Activated T-cell treated with anti-CD3 and anti-CD28 coated beads, Interleukin-2, amount 50 U/mL, for 4 hours (primary cell): ENCODE data around the gene SGMS2. TPM values are rescaled to one million over a fixed set of nuclear protein-coding genes. Genes with fewer than 3 reads are reported as not detected.
A peak's percentile ranks its signal among the peaks of the same experiment; 100 is the strongest.

Experiments
- ATAC-seq, 2 donors: fragments of 200-7000 bp; cut with Tn5 transposase; one replicate each; pipeline ENCODE4 v1.10.0; 2021
- DNase-seq: peaks from one replicate; pipeline ENCODE4 v3.0.0-alpha.2; 2020
- H3K27me3 Mint-ChIP-seq: one replicate; pipeline ENCODE4 v1.8.0; 2021; ENCODE audit warnings: low read depth, mixed read lengths
- H3K36me3 Mint-ChIP-seq: one replicate; pipeline ENCODE4 v1.8.0; 2022; ENCODE audit warnings: mixed read lengths; ENCODE audit not compliant: insufficient read depth
- H3K4me1 Mint-ChIP-seq: one replicate; pipeline ENCODE4 v1.8.0; 2021; ENCODE audit warnings: low read depth, mixed read lengths
- H3K4me3 Mint-ChIP-seq: one replicate; pipeline ENCODE4 v1.8.0; 2021; ENCODE audit warnings: mild to moderate bottlenecking, moderate library complexity, mixed read lengths
- H3K9me3 Mint-ChIP-seq: one replicate; pipeline ENCODE4 v1.8.0; 2021; ENCODE audit warnings: mixed read lengths
- total RNA-seq, 3 donors: library from RNA; stranded (reverse); gene quantifications; one replicate each; pipeline ENCODE4 v1.2.1, GENCODE V29; 2021

Gene SGMS2
- under 1 TPM; 0.08 to 0.54 (median 0.43) TPM for total RNA-seq

DNA sequence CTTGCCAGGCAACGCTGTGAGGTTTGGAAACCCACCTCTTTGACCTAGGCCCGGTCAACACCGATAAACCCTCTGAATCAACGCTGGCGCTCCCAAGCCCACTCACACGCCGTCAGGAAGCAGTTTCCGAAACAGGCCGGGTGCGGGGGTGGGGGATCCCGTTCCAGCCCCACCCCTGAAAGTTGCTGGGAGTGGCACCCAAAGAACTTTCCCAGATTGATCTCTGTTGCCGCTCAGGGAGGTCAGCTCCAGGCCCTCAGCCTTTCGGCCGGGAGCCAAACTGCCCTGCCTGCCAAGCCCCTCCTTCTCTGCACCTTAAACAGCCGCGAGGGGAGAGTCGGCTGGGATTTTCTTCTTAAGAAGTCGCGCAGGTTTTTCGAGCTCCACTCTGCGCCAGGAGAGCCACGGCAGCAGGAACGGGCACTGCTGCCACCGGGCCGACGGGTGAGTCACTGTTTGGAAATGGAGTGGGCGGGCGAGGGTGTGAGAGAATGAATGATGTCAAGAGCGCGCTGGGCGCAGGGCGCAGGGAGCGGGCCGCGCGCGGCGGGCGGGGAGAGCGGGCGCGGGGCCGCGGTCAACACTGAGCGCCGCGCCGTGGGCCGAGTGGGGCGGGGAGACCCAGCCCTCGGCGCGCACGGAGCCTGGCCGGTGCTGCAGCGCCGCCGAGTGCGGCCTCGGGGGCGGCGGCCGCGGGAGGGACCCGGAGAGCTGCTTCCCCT lies at the start of gene SGMS2:
Gene SGMS2, plus strand, starts transcription at position 583 of the 722 bp plus-strand sequence. CDS start 70,622 bp downstream, outside the sequence.
- ATAC-seq: peak; percentile 79 to 80
- H3K27me3 Mint-ChIP-seq: peaks cover 48% of the 10 kb centered on the region
- H3K36me3 Mint-ChIP-seq: no peaks in the 10 kb centered on the region
- peak; percentile 55 for DNase-seq
- peak within 1 kb of the TSS; percentile 81 for H3K4me3 Mint-ChIP-seq
- H3K9me3 Mint-ChIP-seq: no peaks in the 10 kb centered on the region
- H3K4me1 Mint-ChIP-seq: peaks cover 10% of the 10 kb centered on the region

DNA sequence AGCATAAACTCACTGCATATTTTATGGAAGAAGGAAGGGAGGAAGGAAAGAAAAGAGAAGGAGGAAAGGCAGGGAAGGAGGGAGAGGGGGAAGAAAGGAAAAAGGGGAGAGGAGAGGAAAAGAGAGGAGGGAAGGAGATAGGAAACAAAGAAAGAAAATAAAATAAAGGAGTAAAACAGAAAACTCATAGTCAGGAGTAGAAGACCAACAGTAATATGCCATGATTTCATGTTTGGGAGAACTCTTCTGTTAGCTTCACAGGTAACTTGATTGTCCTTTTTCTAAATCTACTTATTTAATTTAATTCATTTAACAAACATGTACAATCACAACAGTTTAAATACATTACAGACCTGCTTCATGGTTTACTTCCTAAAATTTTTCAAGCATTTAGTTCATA lies 46.8 kb upstream of the SGMS2 start:
- peaks cover 19% of the 10 kb centered on the region for H3K27me3 Mint-ChIP-seq
- DNase-seq (no peak), ATAC-seq (no peak)
- no peaks in the 10 kb centered on the region for H3K36me3 Mint-ChIP-seq
- peaks cover 5% of the 10 kb centered on the region for H3K9me3 Mint-ChIP-seq
- H3K4me1 Mint-ChIP-seq: no peaks in the 10 kb centered on the region
- H3K4me3 Mint-ChIP-seq: no peak overlapping the region

GRCh38 chr4:107778784-107779530 lies 45.8 kb upstream of the SGMS2 start:
- no peaks in the 10 kb centered on the region for H3K4me1 Mint-ChIP-seq
- no peak overlapping the region for H3K4me3 Mint-ChIP-seq
- peaks cover 18% of the 10 kb centered on the region for H3K27me3 Mint-ChIP-seq
- peaks cover 5% of the 10 kb centered on the region for H3K9me3 Mint-ChIP-seq
- no peaks in the 10 kb centered on the region for H3K36me3 Mint-ChIP-seq
- ATAC-seq (no peak), DNase-seq (no peak)

DNA sequence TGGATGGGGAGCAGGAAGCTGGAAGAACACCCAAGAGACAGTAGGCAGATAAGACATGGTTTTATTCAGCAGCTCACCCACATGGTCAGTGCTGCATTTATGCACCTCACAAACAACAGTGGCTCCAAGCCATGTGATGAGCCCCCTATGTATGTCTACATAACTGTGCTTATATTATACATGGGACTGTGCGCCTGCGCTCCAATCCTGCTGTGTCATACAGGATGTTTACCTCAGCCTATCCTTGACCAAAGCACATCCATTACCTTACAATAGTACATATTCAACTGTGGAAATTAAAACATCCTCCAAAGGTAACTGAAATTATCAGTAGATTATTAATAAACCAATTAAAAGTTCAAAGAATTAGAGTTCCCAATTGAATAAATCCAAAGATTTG lies 44.1 kb upstream of the SGMS2 start:
- no peak for ATAC-seq
- no peak overlapping the region for H3K4me3 Mint-ChIP-seq
- H3K4me1 Mint-ChIP-seq: no peaks in the 10 kb centered on the region
- no peaks in the 10 kb centered on the region for H3K36me3 Mint-ChIP-seq
- no peak for DNase-seq
- H3K9me3 Mint-ChIP-seq: peaks cover 5% of the 10 kb centered on the region
- H3K27me3 Mint-ChIP-seq: peaks cover 17% of the 10 kb centered on the region

- no peak for ATAC-seq
- no peaks in the 10 kb centered on the region for H3K36me3 Mint-ChIP-seq
Observed at GRCh38 chr4:107791902-107792301, 32.8 kb upstream of the SGMS2 start.

GRCh38 chr4:107792711-107793110 lies 32.0 kb upstream of the SGMS2 start:
- H3K36me3 Mint-ChIP-seq: no peaks in the 10 kb centered on the region
- DNase-seq (no peak), ATAC-seq (no peak)
- H3K27me3 Mint-ChIP-seq: peaks cover 14% of the 10 kb centered on the region
- H3K9me3 Mint-ChIP-seq: no peaks in the 10 kb centered on the region
- H3K4me3 Mint-ChIP-seq: no peak overlapping the region
- H3K4me1 Mint-ChIP-seq: no peaks in the 10 kb centered on the region

More at GRCh38 chr4:107791902-107792301, 32.8 kb upstream of the SGMS2 start:
- H3K4me1 Mint-ChIP-seq: no peaks in the 10 kb centered on the region
- no peak for DNase-seq
- H3K4me3 Mint-ChIP-seq: no peak overlapping the region
- peaks cover 5% of the 10 kb centered on the region for H3K9me3 Mint-ChIP-seq
- H3K27me3 Mint-ChIP-seq: peaks cover 14% of the 10 kb centered on the region

GRCh38 chr4:107793996-107794395 lies 30.7 kb upstream of the SGMS2 start:
- Mint-ChIP-seq H3K36me3 (no peaks in the 10 kb centered on the region), H3K27me3 (peaks cover 14% of the 10 kb centered on the region), H3K4me3 (no peak overlapping the region), H3K9me3 (no peaks in the 10 kb centered on the region), H3K4me1 (no peaks in the 10 kb centered on the region)
- DNase-seq (no peak), ATAC-seq (no peak)

DNA sequence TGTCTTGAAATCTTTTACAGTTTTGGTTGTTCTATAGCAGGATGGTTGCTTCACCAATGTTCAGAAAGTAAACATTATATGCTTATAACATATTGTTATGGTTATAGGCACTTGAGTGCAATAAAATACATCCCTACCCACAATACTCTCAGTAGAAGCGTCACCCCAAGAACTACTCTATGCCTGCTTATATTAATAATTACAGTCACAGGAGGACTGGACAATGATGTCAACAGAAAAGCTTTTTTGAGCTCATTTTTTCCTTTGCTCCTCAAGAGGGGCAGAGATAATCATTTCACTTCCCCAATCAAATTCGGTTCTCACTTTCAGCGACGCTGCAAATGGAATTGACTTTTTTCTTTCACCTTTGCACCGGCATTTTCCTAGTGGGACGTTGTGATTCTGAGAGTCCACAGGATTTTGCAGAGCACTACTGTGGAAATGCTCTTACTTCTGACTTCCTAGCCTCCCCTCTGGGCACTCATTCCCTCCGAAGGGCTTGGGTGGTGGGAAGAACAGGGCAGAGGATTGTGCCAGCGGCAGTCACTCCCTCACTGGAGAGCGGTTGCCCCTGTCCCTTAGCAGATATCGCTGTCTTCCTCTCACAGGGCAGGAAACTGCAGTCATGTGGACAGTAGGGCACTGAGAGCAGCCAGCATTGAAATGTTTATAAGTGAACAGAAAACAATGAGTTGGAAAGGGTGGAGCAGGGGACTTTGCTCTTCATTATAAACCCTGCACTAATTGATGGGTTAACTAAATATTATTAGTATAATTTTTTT lies 24.9 kb upstream of the SGMS2 start:
- Mint-ChIP-seq H3K36me3 (no peaks in the 10 kb centered on the region), H3K4me3 (no peak overlapping the region), H3K4me1 (no peaks in the 10 kb centered on the region), H3K9me3 (no peaks in the 10 kb centered on the region), H3K27me3 (peaks cover 22% of the 10 kb centered on the region)
- DNase-seq (no peak), ATAC-seq (no peak)

DNA sequence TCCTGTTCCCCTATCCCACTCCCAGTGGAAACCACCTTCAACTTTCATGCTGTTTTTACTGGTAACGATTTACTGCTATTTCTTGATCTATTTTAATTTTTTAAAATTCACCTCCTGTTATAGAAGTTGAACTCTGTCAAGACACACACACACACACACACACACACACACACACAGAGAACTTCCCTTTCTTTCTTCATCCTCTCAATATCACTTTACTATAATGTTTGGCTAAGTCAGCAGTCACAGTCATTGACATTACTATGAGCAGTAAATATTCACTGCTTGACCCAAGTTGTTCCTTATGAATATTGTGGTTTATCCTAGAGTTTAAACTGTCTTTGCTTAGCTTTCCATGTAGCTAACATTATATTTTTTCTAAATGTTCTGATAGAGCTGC lies 24.0 kb upstream of the SGMS2 start:
- ATAC-seq (no peak), DNase-seq (no peak)
- Mint-ChIP-seq H3K9me3 (no peaks in the 10 kb centered on the region), H3K36me3 (no peaks in the 10 kb centered on the region), H3K4me1 (no peaks in the 10 kb centered on the region), H3K4me3 (no peak overlapping the region), H3K27me3 (peaks cover 18% of the 10 kb centered on the region)

GRCh38 chr4:107801766-107802211 lies 22.9 kb upstream of the SGMS2 start:
- Mint-ChIP-seq H3K9me3 (no peaks in the 10 kb centered on the region), H3K27me3 (peaks cover 19% of the 10 kb centered on the region)
- ATAC-seq: no peak

GRCh38 chr4:107804956-107805355 lies 19.8 kb upstream of the SGMS2 start:
- Mint-ChIP-seq H3K36me3 (no peaks in the 10 kb centered on the region), H3K4me1 (no peaks in the 10 kb centered on the region), H3K27me3 (peaks cover 25% of the 10 kb centered on the region), H3K9me3 (no peaks in the 10 kb centered on the region), H3K4me3 (no peak overlapping the region)
- ATAC-seq: no peak
- no peak for DNase-seq

More at GRCh38 chr4:107801766-107802211, 22.9 kb upstream of the SGMS2 start:
- H3K4me3 Mint-ChIP-seq: no peak overlapping the region
- H3K4me1 Mint-ChIP-seq: no peaks in the 10 kb centered on the region
- no peaks in the 10 kb centered on the region for H3K36me3 Mint-ChIP-seq
- DNase-seq: no peak

DNA sequence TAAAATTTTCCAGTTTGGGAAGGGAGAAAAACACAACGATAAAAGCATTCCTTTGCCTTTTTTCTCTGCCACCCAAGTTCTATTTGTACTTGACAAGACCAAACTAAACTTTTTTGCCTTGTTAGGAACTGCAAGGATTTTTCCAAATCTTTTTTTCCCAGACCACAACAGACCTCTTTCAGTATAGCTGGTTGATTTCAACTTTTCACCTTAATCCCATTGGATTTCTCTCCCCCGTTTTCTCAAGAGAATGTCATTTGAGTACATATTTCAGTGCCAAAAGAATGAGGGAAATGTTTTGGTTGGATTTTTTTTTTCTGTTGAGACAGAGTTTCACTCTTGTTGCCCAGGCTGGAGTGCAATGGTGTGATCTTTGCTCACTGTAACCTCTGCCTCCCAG lies 18.5 kb upstream of the SGMS2 start:
- Mint-ChIP-seq H3K4me1 (no peaks in the 10 kb centered on the region), H3K36me3 (no peaks in the 10 kb centered on the region), H3K27me3 (peaks cover 22% of the 10 kb centered on the region), H3K4me3 (no peak overlapping the region), H3K9me3 (no peaks in the 10 kb centered on the region)
- no peak for DNase-seq
- no peak for ATAC-seq

GRCh38 chr4:107808572-107808971 lies 16.2 kb upstream of the SGMS2 start:
- no peaks in the 10 kb centered on the region for H3K9me3 Mint-ChIP-seq
- peaks cover 19% of the 10 kb centered on the region for H3K27me3 Mint-ChIP-seq
- H3K4me1 Mint-ChIP-seq: no peaks in the 10 kb centered on the region
- no peaks in the 10 kb centered on the region for H3K36me3 Mint-ChIP-seq
- ATAC-seq (no peak), DNase-seq (no peak)
- H3K4me3 Mint-ChIP-seq: no peak overlapping the region

GRCh38 chr4:107809210-107809609 lies 15.5 kb upstream of the SGMS2 start:
- ATAC-seq (no peak), DNase-seq (no peak)
- Mint-ChIP-seq H3K9me3 (no peaks in the 10 kb centered on the region), H3K4me1 (no peaks in the 10 kb centered on the region), H3K27me3 (peaks cover 14% of the 10 kb centered on the region), H3K4me3 (no peak overlapping the region), H3K36me3 (no peaks in the 10 kb centered on the region)
